SK-N-SH treated with all-trans-retinoic acid at 6 μM for 48 hours (cell line): ENCODE data around the gene ZDHHC11B.
"Not testable (repeated sequence)": the region's sequence is repeated elsewhere in the genome, so short reads cannot be mapped to it uniquely, and the experiment has no call there.

ENCODE experiments used
- ATAC-seq: fragments of 200-7000 bp; cut with Tn5 transposase; 3 replicates; pipeline ENCODE4 v1.9.1; 2020; ENCODE audit warnings: mild to moderate bottlenecking, moderate library complexity
- BACH2 ChIP-seq: fragments of 250-450 bp; sonication (Bioruptor Pico); IDR thresholded peaks from 2 replicates; pipeline ENCODE4 v1.9.0; 2021; ENCODE audit warnings: mild to moderate bottlenecking, borderline replicate concordance
- OSR1 ChIP-seq: fragments of 250-450 bp; sonication (Bioruptor Pico); IDR thresholded peaks from 2 replicates; pipeline ENCODE4 v1.8.0; 2022; ENCODE audit warnings: moderate library complexity, mild to moderate bottlenecking, inconsistent platforms
- ZC3H10 ChIP-seq: fragments of 250-450 bp; sonication (Bioruptor Pico); IDR thresholded peaks from 2 replicates; pipeline ENCODE4 v1.5.1; 2021; ENCODE audit warnings: mild to moderate bottlenecking, moderate library complexity

ZDHHC11B gene

DNA sequence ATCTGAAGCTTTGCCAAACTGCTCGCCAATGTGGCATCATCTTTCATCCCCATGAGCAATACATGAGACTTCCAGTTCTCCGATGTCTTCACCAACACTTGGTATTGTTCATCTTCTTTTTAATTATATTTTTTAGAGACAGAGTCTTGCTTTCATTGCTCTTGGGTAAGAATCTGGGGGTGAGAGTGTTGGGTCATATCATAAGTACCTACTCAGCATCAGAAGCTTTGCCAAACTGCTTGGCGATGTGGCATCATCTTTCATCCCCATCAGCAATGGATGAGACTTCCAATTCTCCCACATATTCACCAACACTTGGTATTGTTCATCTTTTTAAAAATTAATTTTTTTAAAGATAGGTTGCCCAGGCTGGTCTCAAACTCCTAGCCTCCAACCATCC, 30.9 kb upstream of the ZDHHC11B start (continued):
- TF ChIP-seq ZC3H10 (no peak), OSR1 (CRISPR knock-in tag) (no peak)
- TF ChIP-seq, all 23 proteins: peak for 0

DNA sequence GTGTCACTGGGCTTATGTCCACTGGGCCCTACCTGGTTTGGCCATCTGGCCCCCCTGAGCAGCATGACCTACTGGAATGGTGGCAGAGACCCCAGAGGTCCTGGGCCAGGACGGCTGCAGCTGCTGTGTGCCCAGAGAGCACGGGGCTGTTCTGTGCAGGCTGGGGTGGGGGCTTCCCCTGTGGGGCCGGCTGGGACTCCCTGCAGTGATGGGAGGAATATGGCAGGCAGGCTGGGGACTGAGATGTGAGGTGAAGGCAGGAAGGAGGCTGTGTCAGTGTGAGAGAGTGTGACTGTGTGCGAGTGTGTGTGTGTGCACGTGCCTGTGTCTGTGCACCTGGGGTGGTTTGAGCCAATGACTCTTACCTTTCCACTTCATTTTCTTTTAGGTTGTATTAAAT, 29.0 kb upstream of the ZDHHC11B start:
- ATAC-seq = not testable (repeated sequence)

DNA sequence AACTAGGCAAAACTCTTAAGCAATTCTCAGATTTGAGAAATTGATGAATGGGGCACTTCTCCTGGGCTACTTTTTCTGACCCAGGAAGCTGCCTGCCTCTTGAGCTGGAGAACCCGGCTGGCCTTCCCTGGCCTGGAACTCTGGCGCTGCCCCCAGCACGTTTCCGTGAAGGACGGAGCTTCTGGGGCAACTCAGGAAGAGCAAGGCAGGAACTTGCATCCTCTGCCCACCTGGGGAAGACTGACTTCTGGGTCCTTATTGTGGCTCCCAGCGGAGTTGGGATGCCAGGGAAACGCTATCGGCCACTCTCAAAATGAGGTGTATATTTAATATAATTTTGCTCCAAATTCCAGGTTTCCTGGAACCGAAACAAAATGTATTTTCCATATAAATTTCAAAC, 26.9 kb upstream of the ZDHHC11B start:
- ATAC-seq = not testable (repeated sequence)

DNA sequence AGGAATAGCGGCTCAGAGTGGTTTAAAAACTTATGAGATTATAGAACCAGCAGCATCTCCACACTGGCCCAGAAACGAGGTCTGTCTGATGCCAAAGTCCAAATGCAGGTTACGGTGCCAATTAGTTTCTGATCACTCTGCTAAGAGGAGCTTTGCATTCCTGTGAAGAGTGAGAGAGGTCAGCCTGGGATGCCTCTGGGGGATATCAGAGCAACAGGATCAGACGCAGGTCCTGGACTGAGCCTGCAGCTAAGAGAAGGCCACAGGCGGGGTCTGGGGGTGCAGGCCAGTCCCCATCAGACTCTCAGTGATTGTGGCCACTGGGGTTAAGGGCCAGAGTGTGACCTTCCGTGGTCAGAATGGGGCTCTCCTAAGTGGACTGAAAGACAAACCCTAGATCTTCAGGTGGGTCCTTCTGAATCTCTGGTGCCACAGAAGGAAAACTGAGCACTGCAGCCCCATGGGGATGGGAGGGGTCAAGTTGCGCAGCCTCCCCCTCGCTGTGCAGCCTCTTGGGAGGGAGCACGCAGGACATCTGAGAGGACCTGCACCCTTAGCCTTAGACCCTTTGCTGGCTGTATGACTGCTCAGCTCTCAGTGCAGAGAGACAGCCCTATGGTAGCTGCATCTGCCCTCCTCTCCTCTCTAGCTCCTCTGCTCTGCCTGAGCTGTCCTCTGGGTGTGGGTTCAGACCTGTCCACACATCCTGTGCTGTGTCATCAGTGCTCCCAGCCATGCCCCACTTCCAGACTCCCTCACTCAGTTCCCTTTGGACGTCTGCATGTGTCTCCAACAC, 23.4 kb upstream of the ZDHHC11B start:
- ATAC-seq = peak; percentile 42; the same call in 2 of the 3 replicates

DNA sequence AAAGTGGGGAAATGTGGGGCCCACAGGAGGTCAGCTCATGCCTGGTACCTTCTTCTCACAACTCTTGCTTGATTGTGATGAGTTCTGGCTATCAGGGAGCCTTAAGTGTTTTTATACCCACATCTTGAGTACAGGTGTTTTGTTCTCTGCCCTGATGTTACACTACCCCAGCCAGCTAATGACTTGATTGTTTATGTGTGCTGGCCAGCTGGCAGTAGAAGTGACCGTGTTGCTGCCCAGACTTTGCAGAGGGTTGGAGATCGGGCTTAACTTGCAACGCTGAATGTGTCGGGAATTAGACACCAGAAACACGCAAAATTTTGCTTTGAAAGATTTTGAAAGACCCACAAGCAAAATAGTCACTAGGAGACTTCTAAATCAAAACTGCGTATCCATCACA, 16.9 kb upstream of the ZDHHC11B start:
- no peak for TF ChIP-seq BACH2 (CRISPR knock-in tag)
- ATAC-seq = no peak

DNA sequence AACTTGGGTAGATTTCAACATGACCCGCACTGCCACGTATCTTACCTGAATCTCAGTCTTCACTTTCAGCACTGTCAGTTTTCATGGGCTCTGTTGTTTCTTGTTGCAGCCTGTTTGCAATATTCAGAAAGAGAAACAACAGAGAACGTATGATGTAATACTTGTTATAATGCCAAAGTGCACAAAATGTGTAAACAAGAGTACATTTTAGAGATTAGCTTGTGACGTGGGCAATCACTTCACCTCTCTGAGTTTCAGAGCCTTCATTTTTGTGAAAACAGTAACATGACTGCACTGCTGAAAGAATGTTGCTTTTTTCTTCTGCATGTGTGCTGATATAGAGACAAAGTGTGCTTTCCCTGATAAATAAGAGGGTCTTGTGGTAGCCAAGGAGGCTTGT, 16.5 kb upstream of the ZDHHC11B start:
- ATAC-seq = not testable (repeated sequence)

DNA sequence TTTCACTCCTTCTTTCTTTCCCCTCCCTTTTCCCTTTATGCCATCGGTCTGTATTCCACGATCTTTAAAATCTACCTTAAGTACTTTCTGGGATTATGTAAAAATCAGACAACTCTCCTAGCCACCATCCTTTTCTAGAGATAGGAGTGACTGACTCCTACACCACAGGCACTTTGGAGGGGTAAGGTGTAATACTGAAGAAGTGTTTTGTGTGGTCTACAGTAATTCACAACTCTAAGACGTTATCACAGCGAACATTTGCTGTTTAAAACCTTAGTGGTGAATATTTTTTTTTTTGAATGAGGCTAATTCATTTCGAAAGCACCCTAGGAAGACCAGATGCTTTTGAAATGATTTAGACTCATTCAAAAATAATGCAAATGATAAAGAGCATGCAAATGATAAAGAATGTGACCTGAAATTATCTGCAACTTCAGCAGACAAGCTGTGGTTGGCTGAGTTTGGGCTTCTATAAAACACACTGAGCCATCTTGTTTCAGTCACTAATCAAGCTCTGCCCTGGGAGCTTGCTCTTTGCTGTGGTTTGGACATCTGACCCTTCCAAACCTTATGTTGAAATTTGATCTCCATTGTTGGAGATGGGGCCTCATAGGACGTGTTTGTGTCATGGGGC, 14.1 kb upstream of the ZDHHC11B start:
- ATAC-seq = not testable (repeated sequence)

DNA sequence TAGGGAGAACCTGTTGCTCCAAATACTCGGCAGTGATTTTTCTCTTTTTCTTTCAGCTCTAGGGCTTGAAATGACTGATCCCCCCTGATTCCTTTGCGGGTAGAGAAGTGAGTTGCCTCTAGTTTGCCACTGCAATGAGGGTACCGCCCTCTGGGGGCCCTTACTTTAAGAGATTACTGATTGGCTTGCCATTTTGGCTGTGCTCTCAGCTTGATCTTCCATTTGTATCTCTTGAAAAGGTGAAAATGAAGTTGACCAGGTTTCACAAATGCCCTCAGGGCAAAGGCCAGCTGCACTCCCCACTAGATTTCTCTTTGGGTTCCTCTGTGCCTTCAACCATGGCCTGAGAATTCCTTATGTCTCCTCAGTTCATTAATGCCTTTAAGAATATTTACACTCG, 13.5 kb upstream of the ZDHHC11B start:
- ATAC-seq = not testable (repeated sequence)

DNA sequence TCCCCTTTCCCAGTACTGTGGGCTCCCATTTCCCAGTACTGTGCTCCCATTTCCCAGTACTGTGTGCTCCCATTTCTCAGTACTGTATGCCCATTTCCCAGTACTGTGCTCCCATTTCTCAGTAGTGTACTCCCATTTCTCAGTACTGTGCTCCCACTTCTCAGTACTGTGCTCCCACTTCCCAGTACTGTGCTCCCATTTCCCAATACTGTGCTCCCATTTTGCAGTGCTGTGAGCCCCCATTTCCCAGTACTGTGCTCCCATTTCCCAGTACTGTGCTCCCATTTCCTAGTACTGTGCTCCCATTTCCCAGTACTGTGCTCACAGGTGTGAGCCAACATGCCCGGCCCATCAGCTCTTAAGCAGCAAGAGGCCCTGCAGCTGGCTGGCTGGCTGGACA, 11.3 kb upstream of the ZDHHC11B start:
- not testable (repeated sequence) for ATAC-seq

DNA sequence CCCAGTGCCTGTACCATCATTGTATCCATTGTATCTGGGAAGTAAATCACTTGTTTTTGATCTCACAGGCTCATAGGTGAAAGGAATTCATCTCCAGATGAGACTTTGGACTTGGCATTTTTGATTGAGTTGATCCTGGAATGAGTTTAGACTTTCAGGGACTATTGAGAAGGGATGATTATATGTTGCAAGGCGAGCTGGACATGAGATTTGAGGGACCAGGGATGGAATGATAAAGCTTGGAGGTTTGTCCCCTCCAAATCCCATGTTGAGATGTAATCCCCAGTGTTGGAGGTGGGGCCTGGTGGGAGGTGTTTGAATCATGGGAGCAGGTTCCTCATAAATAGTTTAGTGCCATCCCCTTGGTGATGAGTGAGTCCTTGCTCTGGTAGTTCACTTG, 10.4 kb upstream of the ZDHHC11B start:
- ATAC-seq = not testable (repeated sequence)

DNA sequence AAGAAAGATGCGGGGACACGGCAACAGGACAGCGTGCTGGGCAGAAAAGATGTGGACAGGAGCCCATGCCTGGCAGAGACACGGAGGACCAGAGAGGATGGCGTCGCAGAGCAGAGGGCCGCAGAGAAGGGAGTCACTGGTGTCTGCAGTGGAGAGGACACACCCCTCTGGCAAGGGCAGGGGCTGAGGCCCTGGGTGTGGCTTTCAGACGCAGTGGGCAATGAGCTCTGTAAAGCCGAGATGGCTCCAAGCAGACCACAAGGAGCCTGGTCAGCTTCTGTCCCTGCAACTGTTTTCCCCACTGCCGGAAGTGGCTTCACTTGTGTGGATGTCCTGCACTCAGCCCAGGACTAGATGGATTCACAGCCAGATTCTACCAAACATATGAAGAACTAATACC, 4.2 kb upstream of the ZDHHC11B start:
- ATAC-seq = not testable (repeated sequence)

DNA sequence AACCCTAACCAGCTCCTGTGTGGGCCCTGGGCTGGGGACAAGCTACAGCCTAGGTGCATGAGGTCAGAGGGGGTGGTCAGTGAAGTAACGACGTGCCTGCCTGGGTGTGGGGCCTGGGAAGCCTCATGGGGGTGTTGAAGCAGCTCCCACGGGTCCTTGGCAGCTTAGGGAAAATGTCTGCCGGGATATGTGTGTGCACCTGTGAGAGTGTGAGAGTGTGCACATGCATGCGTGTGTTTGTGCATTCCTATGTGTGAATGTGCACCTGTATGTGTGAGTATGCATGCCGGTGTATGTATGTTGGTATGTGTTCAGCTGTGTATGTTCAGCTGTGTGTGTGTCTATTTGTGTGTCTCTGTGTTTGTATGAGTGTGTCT, 3.3 kb upstream of the ZDHHC11B start:
- not testable (repeated sequence) for ATAC-seq

DNA sequence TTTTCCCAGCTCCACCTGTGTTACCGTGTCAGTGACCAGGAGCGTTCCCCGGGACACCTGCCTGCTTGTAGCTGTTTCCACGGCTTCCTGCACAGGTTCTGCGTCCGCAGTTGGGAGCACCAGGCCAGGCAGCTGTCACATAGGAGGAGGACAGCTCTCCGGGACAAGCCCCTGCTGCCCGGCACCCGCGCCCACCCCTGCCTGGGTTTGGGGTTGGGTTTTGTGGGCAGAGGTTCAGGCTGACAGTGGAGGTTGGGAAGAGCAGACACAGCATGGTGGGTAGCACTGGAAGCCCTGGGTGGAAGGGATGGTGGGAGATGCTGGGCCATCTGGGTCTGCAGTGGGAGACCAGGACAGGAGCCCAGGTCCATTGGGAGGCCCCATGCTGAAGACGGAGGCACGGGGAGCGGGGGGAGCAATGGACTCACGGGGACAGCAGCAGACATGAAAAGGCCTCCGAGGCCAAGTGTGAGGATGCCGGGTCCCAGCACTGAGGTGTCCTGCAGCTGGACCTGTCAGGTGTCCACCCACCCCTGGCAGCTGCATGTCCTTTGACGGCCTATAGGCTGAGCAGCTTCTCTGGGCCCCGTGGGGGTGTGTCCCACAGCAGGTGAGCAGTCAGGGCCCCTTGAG, 2.8 kb upstream of the ZDHHC11B start:
- not testable (repeated sequence) for ATAC-seq

DNA sequence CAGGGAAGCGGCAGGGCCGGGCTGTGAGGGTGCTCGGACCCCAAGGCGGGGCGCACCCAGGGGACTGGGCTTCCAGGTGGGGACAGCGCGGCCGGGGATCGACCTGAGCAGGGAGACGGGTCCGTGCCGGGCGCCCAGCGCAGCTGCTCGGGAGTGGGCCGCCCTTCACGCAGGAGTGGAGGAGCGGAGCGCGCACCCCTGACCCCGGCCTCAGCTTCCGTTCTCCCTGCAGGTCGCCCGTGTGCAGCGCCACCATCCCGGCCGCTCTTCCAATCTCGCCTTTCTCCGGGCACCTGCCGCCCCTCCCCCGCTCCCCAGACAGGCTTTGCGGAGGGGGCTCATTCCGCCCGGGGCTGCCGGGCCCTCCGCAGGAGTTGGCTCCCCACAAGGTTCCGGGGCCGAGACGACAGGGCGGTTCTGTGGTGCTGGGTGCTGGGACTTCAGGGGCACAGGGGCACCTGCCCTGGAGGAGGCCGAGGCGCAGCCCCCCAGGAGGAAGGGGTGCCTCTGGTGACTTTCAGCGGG, 714 bp upstream of the ZDHHC11B start:
- ATAC-seq = peak; percentile 23

DNA sequence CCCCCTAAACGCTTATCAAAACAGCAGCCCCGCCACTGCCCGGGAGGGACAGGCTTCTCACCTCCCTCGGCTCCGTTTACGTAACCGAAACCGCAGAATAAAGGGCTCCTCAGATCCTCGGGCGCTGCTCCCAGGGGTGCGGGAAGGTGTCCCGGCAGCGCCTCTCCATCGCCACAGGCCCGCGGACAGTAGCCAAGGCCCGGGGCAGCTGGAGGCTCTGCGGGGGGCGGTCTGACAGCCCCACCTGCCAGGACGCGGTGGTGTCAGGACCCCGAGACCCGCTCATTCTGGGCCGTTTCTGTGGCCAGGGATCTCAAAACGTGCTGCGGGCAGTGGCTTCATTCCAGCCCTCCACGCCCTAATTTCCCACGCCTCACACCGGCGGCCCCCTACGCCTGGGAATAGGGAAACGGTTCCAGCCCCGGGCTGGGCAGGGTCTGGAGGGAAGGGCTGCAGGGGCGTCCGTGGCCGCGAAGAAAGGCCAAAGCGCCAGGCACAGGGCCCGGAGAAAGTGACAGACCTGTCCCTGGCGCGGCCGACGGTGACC, 575 bp downstream of the ZDHHC11B start:
- ATAC-seq = peak; percentile 2; the same call in 2 of the 3 replicates

DNA sequence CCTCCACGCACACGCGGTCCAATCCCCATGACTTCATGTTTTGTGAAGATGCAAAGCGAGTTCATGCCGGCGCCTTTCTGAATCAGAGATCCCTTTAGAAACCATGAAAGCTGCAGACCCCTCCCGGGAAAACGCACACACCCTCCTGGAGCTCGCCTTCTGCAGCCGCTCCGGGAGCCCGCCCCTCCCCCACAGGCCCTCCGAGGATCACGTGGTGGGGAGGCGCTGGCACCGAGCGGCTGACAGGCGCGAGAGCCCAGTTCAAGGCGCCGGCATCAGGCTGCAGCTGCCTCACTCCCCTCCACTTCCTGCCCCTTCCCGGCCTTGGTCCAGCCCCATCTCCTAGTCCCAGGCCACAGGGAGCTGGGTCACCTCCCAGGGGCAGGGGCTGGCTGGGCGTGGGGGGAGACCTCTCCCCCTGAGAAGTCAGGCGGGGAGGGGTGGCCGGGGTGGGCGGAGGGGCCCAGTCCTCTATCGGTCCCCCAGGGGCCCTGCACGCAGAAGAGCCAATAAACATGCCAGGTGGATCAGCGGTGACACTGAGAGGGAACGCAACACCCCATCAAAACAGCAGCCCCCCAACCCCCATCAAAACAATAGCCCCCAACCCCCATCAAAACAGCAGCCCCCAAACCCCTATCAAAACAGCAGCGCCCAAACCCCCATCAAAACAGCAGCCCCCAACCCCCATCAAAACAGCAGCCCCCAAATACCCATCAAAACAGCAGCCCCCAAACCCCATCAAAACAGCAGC, 1.3 kb downstream of the ZDHHC11B start:
- peak; percentile 45 for ATAC-seq

DNA sequence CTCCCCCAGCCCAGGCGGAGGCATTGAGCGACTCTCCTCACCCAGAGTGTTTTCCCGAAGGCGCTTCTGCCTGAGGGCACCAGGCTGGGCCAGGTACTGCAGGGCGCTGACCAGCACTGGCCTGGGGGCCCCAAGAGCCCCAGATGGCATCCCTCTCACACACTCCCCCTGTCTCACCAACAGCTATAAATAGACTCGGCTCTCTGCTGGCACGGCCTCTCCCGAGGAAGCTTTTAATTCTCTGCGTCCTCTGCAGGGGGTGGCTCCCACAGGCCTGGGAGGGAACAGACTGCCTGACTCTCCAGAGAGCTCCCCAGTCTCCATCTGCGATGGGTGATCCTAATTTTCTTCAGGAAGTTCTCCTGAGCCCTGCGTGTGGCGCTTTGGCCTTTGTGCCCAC, 2.2 kb downstream of the ZDHHC11B start:
- ATAC-seq = peak; percentile 1; the same call in 1 of the 3 replicates

DNA sequence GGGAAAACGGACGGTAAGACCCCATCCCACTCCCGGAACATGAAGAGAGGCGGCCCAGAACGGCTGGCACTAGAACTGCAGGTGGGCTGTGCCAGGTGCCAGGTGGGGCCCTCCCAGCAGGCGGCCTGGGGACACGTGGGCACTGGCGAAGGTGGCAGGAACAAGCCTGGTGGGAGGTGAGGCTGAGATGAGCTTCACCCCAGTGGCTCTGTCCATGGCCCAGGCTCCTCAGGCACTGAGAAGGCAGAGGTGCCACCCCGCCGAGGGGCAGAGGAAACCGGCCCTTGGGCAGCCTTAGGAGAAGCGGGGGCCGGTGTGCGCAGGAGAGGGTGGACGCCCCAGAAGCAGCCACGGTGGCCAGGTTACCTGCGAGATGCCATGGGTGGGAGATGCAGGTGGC, 4.0 kb downstream of the ZDHHC11B start:
- not testable (repeated sequence) for ATAC-seq

DNA sequence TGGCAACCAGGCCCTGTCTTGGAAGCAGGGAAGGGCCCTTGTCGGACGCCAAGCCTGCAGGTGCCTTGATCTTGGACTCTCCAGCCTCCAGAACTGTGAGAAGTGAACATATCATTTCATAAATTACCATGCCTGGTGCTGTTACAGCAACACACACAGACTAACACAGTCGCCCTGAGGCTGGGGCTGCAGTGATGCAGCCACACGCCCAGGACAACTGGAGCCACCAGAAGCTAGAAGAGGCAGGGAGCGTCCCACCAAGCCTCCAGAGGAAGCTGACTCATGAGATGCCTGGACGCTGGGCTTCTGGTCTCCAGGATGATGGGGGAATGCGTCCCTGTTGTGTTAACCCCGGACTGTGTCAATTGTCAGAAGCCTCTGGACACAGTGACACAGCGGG, 5.6 kb downstream of the ZDHHC11B start:
- ATAC-seq = not testable (repeated sequence)

DNA sequence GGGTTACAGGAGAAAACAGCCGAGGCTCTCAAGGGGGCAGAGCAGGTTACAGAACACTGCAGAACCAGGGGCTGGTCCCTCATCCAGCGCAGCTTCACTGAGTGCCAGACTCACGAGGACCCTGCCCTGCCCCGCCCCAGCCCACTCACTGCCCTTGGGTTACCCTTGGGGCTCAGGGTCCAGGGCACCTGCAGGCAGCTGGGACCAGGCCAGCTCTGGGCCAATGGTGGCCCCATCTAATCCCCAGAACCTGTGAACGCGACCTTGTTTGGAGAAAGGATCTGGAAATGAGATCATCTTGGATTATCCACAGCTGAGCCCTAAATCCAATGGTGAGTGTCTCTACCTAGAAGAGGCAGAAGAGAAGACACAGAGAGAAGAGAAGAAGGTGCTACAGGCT, 6.1 kb downstream of the ZDHHC11B start:
- ATAC-seq = not testable (repeated sequence)
